Neural progenitor cell (in vitro differentiated cells): ENCODE results near the gene NTM.

Source experiments
- CTCF ChIP-seq: fragments of 200-600 bp; sonication (generic); IDR thresholded peaks from 2 replicates; pipeline ENCODE4 v1.5.1; 2017; ENCODE audit warnings: antibody characterized with exemption, mild to moderate bottlenecking
- EZH2phosphoT487 ChIP-seq: fragments of 200-600 bp; sonication (generic); IDR thresholded peaks from 2 replicates; pipeline ENCODE4 v1.6.1; 2017; ENCODE audit warnings: antibody characterized with exemption

GRCh38 chr11:131476266-131476665 lies 105.9 kb downstream of the NTM start:
- TF ChIP-seq CTCF (no peak), EZH2phosphoT487 (no peak)
